Measurements from ENCODE around the gene POC1A. TPM values are rescaled to one million over a fixed set of nuclear protein-coding genes. Genes with fewer than 3 reads are reported as not detected.

POC1A gene
- polyA plus RNA-seq, 1 donor (not counting 4 experiments of a cell fraction or from before 2014, with no cell fraction given) = 11.5 TPM

DNA sequence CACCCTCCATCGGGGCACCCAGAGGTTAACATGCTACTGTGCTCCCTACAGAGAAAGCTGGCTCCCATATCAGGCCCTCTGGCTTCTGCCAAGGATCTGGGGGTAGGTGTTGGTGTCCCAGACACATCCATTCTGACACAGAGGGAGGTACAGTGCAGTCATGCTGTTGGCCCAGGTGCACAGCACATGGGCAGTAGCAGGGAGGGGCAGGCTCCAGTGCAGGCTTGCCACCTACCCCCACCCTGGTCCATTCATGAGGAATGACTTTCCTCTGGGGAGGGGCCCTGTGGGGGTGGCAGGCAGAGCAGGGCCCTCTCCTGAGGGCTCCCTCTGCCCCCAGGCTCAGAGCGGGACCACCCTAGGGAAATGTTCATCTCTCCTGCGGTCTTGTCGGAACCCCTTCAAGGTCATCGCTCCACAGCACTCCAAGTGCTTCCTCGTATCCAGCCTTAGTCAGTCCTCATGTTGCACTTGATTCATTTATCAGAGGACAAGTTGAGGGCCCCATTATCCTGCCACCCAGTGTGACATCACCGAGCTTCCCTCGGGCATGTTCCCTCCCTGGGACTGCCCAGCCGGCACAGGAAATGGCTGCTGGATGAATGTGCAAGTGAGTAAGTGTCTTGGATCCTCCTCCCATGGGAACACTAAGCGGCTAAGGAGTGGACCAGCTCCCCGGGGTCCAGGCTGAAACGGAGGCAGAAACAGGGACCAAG lies 107.9 kb downstream of the POC1A start:
- peak overlapping the region; percentile 100 for H3K4me2 ChIP-seq (ENCODE audit: control insufficient read depth, extremely low read depth, insufficient read depth, low read depth, low read length)
- peak overlapping the region; percentile 10 to 59 (median 42) for H3K4me3 ChIP-seq (ENCODE audit: control insufficient read depth in 2 of 3, extremely low read depth in 1 of 3, insufficient read depth in 2 of 3, low read depth in 1 of 3, low read length in 3 of 3)

GRCh38 chr3:52044869-52045619 lies 109.2 kb downstream of the POC1A start:
- Histone ChIP-seq H3K4me2 (ENCODE audit: control insufficient read depth, extremely low read depth, insufficient read depth, low read depth, low read length) (peak overlapping the region; percentile 100), H3K4me1 (ENCODE audit: control insufficient read depth, extremely low read depth, insufficient read depth, low read length) (peaks cover 67% of the 10 kb centered on the region), H3K36me3 (ENCODE audit: control insufficient read depth in 2 of 2, extremely low read depth in 1 of 2, insufficient read depth in 2 of 2, low read length in 2 of 2) (peaks cover 9 to 22% of the 10 kb centered on the region in 2 experiments), H3K4me3 (ENCODE audit: control insufficient read depth in 2 of 3, extremely low read depth in 1 of 3, insufficient read depth in 2 of 3, low read depth in 1 of 3, low read length in 3 of 3) (no peak overlapping the region), H2AFZ (ENCODE audit: control insufficient read depth, low read length) (no peak overlapping the region), H3K27ac (ENCODE audit: control insufficient read depth, insufficient read depth, low read length) (peak overlapping the region; percentile 100), H3K9ac (ENCODE audit: control insufficient read depth, extremely low read depth, insufficient read depth, low read length) (peak overlapping the region; percentile 99), H4K20me1 (ENCODE audit: control insufficient read depth, extremely low read depth, insufficient read depth, low read length) (no peaks in the 10 kb centered on the region), H3K79me2 (ENCODE audit: control insufficient read depth, insufficient read depth, low read length) (peaks cover 5% of the 10 kb centered on the region), H3K27me3 (ENCODE audit: control insufficient read depth, extremely low read depth, insufficient read depth, low read length) (no peaks in the 10 kb centered on the region), H3K9me1 (ENCODE audit: control insufficient read depth, extremely low read depth, insufficient read depth, low read length) (no peaks in the 10 kb centered on the region), H3K9me3 (ENCODE audit: control insufficient read depth, low read depth, low read length) (no peaks in the 10 kb centered on the region)
- dilution Hi-C loops (cut with MboI; ENCODE audit: extremely low pct_ligation_motif_present, low sequenced_read_pairs) = no loop called here
- DNase-seq (ENCODE audit: low read depth, low spot score) (no peak), FAIRE-seq (no peak)
- TF ChIP-seq CTCF (optimal IDR thresholded peaks at IDR 0.05 in 1 of 3, IDR thresholded peaks at IDR 0.05 in 1 of 3, conservative IDR thresholded peaks at IDR 0.05 in 1 of 3; ENCODE audit: extremely low read depth in 1 of 3, insufficient read depth in 2 of 3, low read length in 3 of 3) = no peak
- no peak for TF ChIP-seq EZH2 (IDR thresholded peaks at IDR 0.05; ENCODE audit: low read length)

More for the DNA sequence above, 107.9 kb downstream of the POC1A start:
- no peaks in the 10 kb centered on the region for H3K9me3 ChIP-seq (ENCODE audit: control insufficient read depth, low read depth, low read length)
- H3K4me1 ChIP-seq (ENCODE audit: control insufficient read depth, extremely low read depth, insufficient read depth, low read length) = peaks cover 75% of the 10 kb centered on the region
- H3K9ac ChIP-seq (ENCODE audit: control insufficient read depth, extremely low read depth, insufficient read depth, low read length) = peak overlapping the region; percentile 99
- no peaks in the 10 kb centered on the region for H3K9me1 ChIP-seq (ENCODE audit: control insufficient read depth, extremely low read depth, insufficient read depth, low read length)
- peaks cover 2% of the 10 kb centered on the region for H4K20me1 ChIP-seq (ENCODE audit: control insufficient read depth, extremely low read depth, insufficient read depth, low read length)
- peaks cover 16% of the 10 kb centered on the region for H3K79me2 ChIP-seq (ENCODE audit: control insufficient read depth, insufficient read depth, low read length)
- peak; percentile 99 for DNase-seq (ENCODE audit: low read depth, low spot score)
- no peaks in the 10 kb centered on the region for H3K27me3 ChIP-seq (ENCODE audit: control insufficient read depth, extremely low read depth, insufficient read depth, low read length)
- dilution Hi-C loops (cut with MboI; ENCODE audit: extremely low pct_ligation_motif_present, low sequenced_read_pairs) = no loop called here
- no peak for TF ChIP-seq EZH2 (IDR thresholded peaks at IDR 0.05; ENCODE audit: low read length)
- TF ChIP-seq CTCF (optimal IDR thresholded peaks at IDR 0.05 in 1 of 3, IDR thresholded peaks at IDR 0.05 in 1 of 3, conservative IDR thresholded peaks at IDR 0.05 in 1 of 3; ENCODE audit: extremely low read depth in 1 of 3, insufficient read depth in 2 of 3, low read length in 3 of 3) = no peak
- peaks cover 19 to 32% of the 10 kb centered on the region in 2 experiments for H3K36me3 ChIP-seq (ENCODE audit: control insufficient read depth in 2 of 2, extremely low read depth in 1 of 2, insufficient read depth in 2 of 2, low read length in 2 of 2)
- H3K27ac ChIP-seq (ENCODE audit: control insufficient read depth, insufficient read depth, low read length) = peak overlapping the region; percentile 100
- H2AFZ ChIP-seq (ENCODE audit: control insufficient read depth, low read length) = no peak overlapping the region
- peak; percentile 99 for FAIRE-seq

Measured in keratinocyte (primary cell).